ENCODE data around the gene ZCCHC9. TPM values are rescaled to one million over a fixed set of nuclear protein-coding genes. Genes with fewer than 3 reads are reported as not detected.
"Not testable (repeated sequence)": the region's sequence is repeated elsewhere in the genome, so short reads cannot be mapped to it uniquely, and the experiment has no call there.

Gene ZCCHC9
- total and polyA plus RNA-seq, 12 donors = 8.5 to 25.7 (median 11.1) TPM

- WGBS, 2 donors = 65 to 78% methylated on average over 3 of the region's 3 CpGs
- no peak for TF ChIP-seq CTCF (IDR thresholded peaks at IDR 0.05)
- Histone ChIP-seq H3K4me1 (no peaks in the 10 kb centered on the region), H3K27ac (no peak overlapping the region), H3K27me3 (no peaks in the 10 kb centered on the region), H3K4me3 (no peak overlapping the region), H3K9me3 (peaks cover 0 to 13% (median 0%) of the 10 kb centered on the region in 11 donors), H3K36me3 (peaks cover 0 to 21% (median 0%) of the 10 kb centered on the region in 9 donors)
- DNase-seq = no peak
- no peak for ATAC-seq
- intact Hi-C loops (cut with DNase I) = no loop called here
Observed at GRCh38 chr5:81286059-81286617, 15.2 kb upstream of the ZCCHC9 start.

- intact Hi-C loops (cut with DNase I) = no loop called here
- Histone ChIP-seq H3K4me1 (no peaks in the 10 kb centered on the region), H3K4me3 (no peak overlapping the region), H3K27ac (no peak overlapping the region), H3K9me3 (peaks cover 0 to 25% (median 14%) of the 10 kb centered on the region in 11 donors), H3K27me3 (no peaks in the 10 kb centered on the region), H3K36me3 (peaks cover 0 to 28% (median 0%) of the 10 kb centered on the region in 9 donors)
- DNase-seq (no peak), ATAC-seq (no peak)
- 88 to 93% methylated on average over 4 of the region's 4 CpGs for WGBS, 2 donors
- TF ChIP-seq CTCF (IDR thresholded peaks at IDR 0.05) = no peak
Observed at GRCh38 chr5:81288021-81288433, 13.4 kb upstream of the ZCCHC9 start.

- no peak overlapping the region for H3K4me3 ChIP-seq
- intact Hi-C loops (cut with DNase I) = loop anchor here in 2 of 10 donors (10.0 kb wide), 2 partner anchors 95 to 605 kb away; no protein-coding TSS in a partner anchor
- no peaks in the 10 kb centered on the region for H3K4me1 ChIP-seq
- no peak overlapping the region for H3K27ac ChIP-seq
- 88 to 93% methylated on average over 1 of the region's 1 CpG for WGBS, 2 donors
- no peak for TF ChIP-seq CTCF (IDR thresholded peaks at IDR 0.05)
- DNase-seq (no peak), ATAC-seq (no peak)
- no peaks in the 10 kb centered on the region for H3K27me3 ChIP-seq
- peaks cover 0 to 44% (median 16%) of the 10 kb centered on the region in 11 donors for H3K9me3 ChIP-seq
- peaks cover 0 to 38% (median 0%) of the 10 kb centered on the region in 9 donors for H3K36me3 ChIP-seq
Observed at GRCh38 chr5:81290146-81290545, 11.2 kb upstream of the ZCCHC9 start.

- intact Hi-C loops (cut with DNase I) = loop anchor here in 2 of 10 donors (10.0 kb wide), 2 partner anchors 97 to 607 kb away; no protein-coding TSS in a partner anchor
Observed at GRCh38 chr5:81292130-81292529, 9.3 kb upstream of the ZCCHC9 start.

GRCh38 chr5:81294021-81294420, 7.4 kb upstream of the ZCCHC9 start:
- not testable (repeated sequence) for H3K27ac ChIP-seq, H3K27me3 ChIP-seq, H3K4me3 ChIP-seq, DNase-seq, ATAC-seq
- WGBS, 2 donors = 95 to 96% methylated on average over 5 of the region's 5 CpGs
- peaks cover 0 to 24% (median 2%) of the 10 kb centered on the region in 9 donors for H3K4me1 ChIP-seq
- peaks cover 0 to 44% (median 16%) of the 10 kb centered on the region in 11 donors for H3K9me3 ChIP-seq
- intact Hi-C loops (cut with DNase I) = loop anchor here in 2 of 10 donors (10.0 kb wide), 2 partner anchors 99 to 609 kb away; no protein-coding TSS in a partner anchor
- peaks cover 0 to 21% (median 0%) of the 10 kb centered on the region in 9 donors for H3K36me3 ChIP-seq

More at GRCh38 chr5:81292130-81292529, 9.3 kb upstream of the ZCCHC9 start:
- H3K4me3 ChIP-seq = no peak overlapping the region
- H3K27me3 ChIP-seq = no peaks in the 10 kb centered on the region
- peaks cover 0 to 5% (median 0%) of the 10 kb centered on the region in 9 donors for H3K4me1 ChIP-seq
- H3K27ac ChIP-seq = no peak overlapping the region
- no peak for TF ChIP-seq CTCF (IDR thresholded peaks at IDR 0.05)
- DNase-seq (no peak), ATAC-seq (no peak)
- peaks cover 0 to 44% (median 16%) of the 10 kb centered on the region in 11 donors for H3K9me3 ChIP-seq
- peaks cover 0 to 25% (median 0%) of the 10 kb centered on the region in 9 donors for H3K36me3 ChIP-seq
- 91% methylated on average over 2 of the region's 2 CpGs for WGBS, 2 donors
